Measurements from ENCODE around the gene ALKBH2. TPM values are rescaled to one million over a fixed set of nuclear protein-coding genes. Genes with fewer than 3 reads are reported as not detected.
"Not testable (repeated sequence)": the region's sequence is repeated elsewhere in the genome, so short reads cannot be mapped to it uniquely, and the experiment has no call there.

ALKBH2 gene
- total RNA-seq, 2 experiments from 2014 or later = 32.1 to 33.3 TPM

GRCh38 chr12:109049794-109050193, 43.5 kb downstream of the ALKBH2 start:
- POLR2A ChIA-PET; H3K36me3 Mint-ChIP-seq (ENCODE audit: low read depth); H3K27me3 Mint-ChIP-seq; H3K4me3 Mint-ChIP-seq; H3K4me1 Mint-ChIP-seq; CTCF ChIA-PET; DNase-seq; ATAC-seq; H3K27ac Mint-ChIP-seq; H3K9me3 Mint-ChIP-seq (ENCODE audit: low read depth): not testable (repeated sequence)
- intact Hi-C loops (cut with DNase I, micrococcal nuclease) = loop anchor here in 1 of 2 experiments (5.0 kb wide), 1 partner anchor 487 kb away; the partner anchor contains the start of genes ISCU and SART3

- H3K36me3 Mint-ChIP-seq (ENCODE audit: low read depth); H3K27me3 Mint-ChIP-seq; DNase-seq; intact Hi-C loops (cut with DNase I, micrococcal nuclease); POLR2A ChIA-PET; H3K9me3 Mint-ChIP-seq (ENCODE audit: low read depth); H3K4me1 Mint-ChIP-seq; ATAC-seq; CTCF ChIA-PET; H3K27ac Mint-ChIP-seq; H3K4me3 Mint-ChIP-seq: not testable (repeated sequence)
Observed at GRCh38 chr12:109048706-109049105, 44.6 kb downstream of the ALKBH2 start.

- no peak overlapping the region for H3K4me3 Mint-ChIP-seq
- DNase-seq = no peak
- H3K27ac Mint-ChIP-seq = no peak overlapping the region
- peaks cover 12% of the 10 kb centered on the region for H3K27me3 Mint-ChIP-seq
- H3K4me1 Mint-ChIP-seq = peaks cover 6% of the 10 kb centered on the region
- intact Hi-C loops (cut with DNase I, micrococcal nuclease) = no loop called here
- ATAC-seq = no peak
- ChIA-PET POLR2A (no interaction called here), CTCF (interaction anchor here (0.7 to 0.8 kb wide), 2 partner anchors 585 to 800 kb away, joined by 3 read pairs; no protein-coding TSS in a partner anchor)
- H3K36me3 Mint-ChIP-seq (ENCODE audit: low read depth) = peaks cover 3% of the 10 kb centered on the region
- no peaks in the 10 kb centered on the region for H3K9me3 Mint-ChIP-seq (ENCODE audit: low read depth)
Observed at GRCh38 chr12:109047081-109047805, 46.0 kb downstream of the ALKBH2 start.

- POLR2A ChIA-PET = no interaction called here
- no peaks in the 10 kb centered on the region for H3K36me3 Mint-ChIP-seq (ENCODE audit: low read depth)
- no peak overlapping the region for H3K27ac Mint-ChIP-seq
- no peaks in the 10 kb centered on the region for H3K9me3 Mint-ChIP-seq (ENCODE audit: low read depth)
- intact Hi-C loops (cut with DNase I, micrococcal nuclease) = no loop called here
- ATAC-seq (no peak), DNase-seq (no peak)
- CTCF ChIA-PET = no interaction called here
- H3K4me3 Mint-ChIP-seq = no peak overlapping the region
- no peaks in the 10 kb centered on the region for H3K4me1 Mint-ChIP-seq
- peaks cover 15% of the 10 kb centered on the region for H3K27me3 Mint-ChIP-seq
Observed at GRCh38 chr12:109044241-109044640, 49.0 kb downstream of the ALKBH2 start.

Other genes with a start within 250 kb of the ALKBH2 start
- gene SSH1, start 235.9 kb downstream of the ALKBH2 start, total RNA-seq = 10 to 100 TPM; 25.0 to 25.4 TPM
- gene DAO, start 213.4 kb downstream of the ALKBH2 start, total RNA-seq = not detected
- not detected for gene SVOP, start 72.4 kb downstream of the ALKBH2 start, total RNA-seq
- gene USP30, start 40.9 kb downstream of the ALKBH2 start, total RNA-seq = 10 to 100 TPM in 1 of 2 experiments, 1 to 10 TPM in 1; 9.2 to 14.5 TPM
- gene UNG, start 4.1 kb upstream of the ALKBH2 start, total RNA-seq = 10 to 100 TPM; 69.9 TPM
- gene ACACB, start 23.1 kb upstream of the ALKBH2 start, total RNA-seq = 10 to 100 TPM; 11.5 to 13.3 TPM
- not detected for gene FOXN4, start 215.8 kb upstream of the ALKBH2 start, total RNA-seq

Data from activated CD4-positive, alpha-beta T cell treated with anti-CD3 and anti-CD28 coated beads for 36 hours (primary cell).